T follicular helper cell (primary cell): ENCODE measurements around the gene TRAPPC1.

Experiments used
- DNase-seq: peaks from one replicate; pipeline ENCODE4 v3.0.0-alpha.2; 2020; ENCODE audit warnings: low read depth

The TRAPPC1 gene

GRCh38 chr17:7897773-7898172 lies 34.0 kb downstream of the TRAPPC1 start:
- DNase-seq = no peak

GRCh38 chr17:7897090-7897489 lies 34.7 kb downstream of the TRAPPC1 start:
- no peak for DNase-seq

GRCh38 chr17:7894866-7895265 lies 36.9 kb downstream of the TRAPPC1 start:
- no peak for DNase-seq

- DNase-seq = no peak
Measured at GRCh38 chr17:7894226-7894625, 37.5 kb downstream of the TRAPPC1 start.

- DNase-seq = no peak
Measured at GRCh38 chr17:7893187-7893880, 38.4 kb downstream of the TRAPPC1 start.

- peak; percentile 14 for DNase-seq
Measured at GRCh38 chr17:7889166-7889955, 42.4 kb downstream of the TRAPPC1 start.

- DNase-seq = peak; percentile 12
Measured at GRCh38 chr17:7888184-7888920, 43.4 kb downstream of the TRAPPC1 start, which contains the start of gene CHD3. TSS of gene CHD3 (plus strand) at chr17:7888789. CDS start at chr17:7889001, 212 bp downstream.

- DNase-seq = peak; percentile 82
Measured at GRCh38 chr17:7887482-7888183, 44.1 kb downstream of the TRAPPC1 start.

- no peak for DNase-seq
Measured at GRCh38 chr17:7887038-7887481, 44.7 kb downstream of the TRAPPC1 start.

GRCh38 chr17:7886227-7887037 lies 45.3 kb downstream of the TRAPPC1 start:
- DNase-seq = peak; percentile 64

- peak; percentile 4 for DNase-seq
Measured at GRCh38 chr17:7885367-7886226, 46.1 kb downstream of the TRAPPC1 start.

- peak; percentile 22 for DNase-seq
Measured at GRCh38 chr17:7884581-7885366, 47.0 kb downstream of the TRAPPC1 start.

GRCh38 chr17:7883781-7884386 lies 47.9 kb downstream of the TRAPPC1 start:
- peak; percentile 21 for DNase-seq

- DNase-seq = no peak
Measured at GRCh38 chr17:7882629-7883028, 49.1 kb downstream of the TRAPPC1 start.

GRCh38 chr17:7882068-7882467 lies 49.7 kb downstream of the TRAPPC1 start:
- no peak for DNase-seq

GRCh38 chr17:7881276-7882054 lies 50.3 kb downstream of the TRAPPC1 start:
- no peak for DNase-seq
